ENCODE results near the gene TTC5.

The TTC5 gene

GRCh38 chr14:20329355-20329754, 23.6 kb upstream of the TTC5 start:
- Histone ChIP-seq H3K36me3 (ENCODE audit: control insufficient read depth, insufficient read depth, low read length) (no peaks in the 10 kb centered on the region), H3K27ac (no peak overlapping the region), H3K4me1 (peaks cover 5% of the 10 kb centered on the region), H3K27me3 (ENCODE audit: control insufficient read depth, insufficient read depth, low read length) (no peaks in the 10 kb centered on the region), H3K9me3 (ENCODE audit: control insufficient read depth, low read length) (no peaks in the 10 kb centered on the region), H3K9ac (no peak overlapping the region), H3K79me2 (no peaks in the 10 kb centered on the region), H2AFZ (no peak overlapping the region), H3K4me3 (ENCODE audit: low read depth, low read length) (no peak overlapping the region), H3K4me2 (ENCODE audit: low read length) (no peak overlapping the region)
- TF ChIP-seq CTCF (IDR thresholded peaks at IDR 0.05), result no peak

GRCh38 chr14:20328705-20329104, 23.0 kb upstream of the TTC5 start:
- Histone ChIP-seq H3K9ac (no peak overlapping the region), H3K36me3 (ENCODE audit: control insufficient read depth, insufficient read depth, low read length) (no peaks in the 10 kb centered on the region)

GRCh38 chr14:20327005-20327869, 21.5 kb upstream of the TTC5 start:
- Histone ChIP-seq H3K9me3 (ENCODE audit: control insufficient read depth, low read length) (no peaks in the 10 kb centered on the region), H3K4me3 (ENCODE audit: low read depth, low read length) (no peak overlapping the region), H3K27ac (no peak overlapping the region), H2AFZ (peak overlapping the region; percentile 56), H3K79me2 (peaks cover 2% of the 10 kb centered on the region), H3K4me1 (peaks cover 5% of the 10 kb centered on the region), H3K4me2 (ENCODE audit: low read length) (no peak overlapping the region), H3K9ac (no peak overlapping the region), H3K27me3 (ENCODE audit: control insufficient read depth, insufficient read depth, low read length) (no peaks in the 10 kb centered on the region), H3K36me3 (ENCODE audit: control insufficient read depth, insufficient read depth, low read length) (no peaks in the 10 kb centered on the region)
- TF ChIP-seq CTCF (IDR thresholded peaks at IDR 0.05), result peak; percentile 86

More at GRCh38 chr14:20328705-20329104, 23.0 kb upstream of the TTC5 start:
- no peak for TF ChIP-seq CTCF (IDR thresholded peaks at IDR 0.05)
- no peak overlapping the region for H2AFZ ChIP-seq
- H3K79me2 ChIP-seq, result no peaks in the 10 kb centered on the region
- no peak overlapping the region for H3K4me2 ChIP-seq (ENCODE audit: low read length)
- no peaks in the 10 kb centered on the region for H3K27me3 ChIP-seq (ENCODE audit: control insufficient read depth, insufficient read depth, low read length)
- no peaks in the 10 kb centered on the region for H3K9me3 ChIP-seq (ENCODE audit: control insufficient read depth, low read length)
- no peak overlapping the region for H3K4me3 ChIP-seq (ENCODE audit: low read depth, low read length)
- H3K4me1 ChIP-seq, result peaks cover 5% of the 10 kb centered on the region
- no peak overlapping the region for H3K27ac ChIP-seq

- Histone ChIP-seq H3K79me2 (no peaks in the 10 kb centered on the region), H3K4me1 (no peaks in the 10 kb centered on the region), H3K9ac (no peak overlapping the region), H3K4me2 (ENCODE audit: low read length) (no peak overlapping the region), H3K36me3 (ENCODE audit: control insufficient read depth, insufficient read depth, low read length) (no peaks in the 10 kb centered on the region), H3K27ac (no peak overlapping the region), H3K9me3 (ENCODE audit: control insufficient read depth, low read length) (no peaks in the 10 kb centered on the region), H3K27me3 (ENCODE audit: control insufficient read depth, insufficient read depth, low read length) (no peaks in the 10 kb centered on the region), H3K4me3 (ENCODE audit: low read depth, low read length) (no peak overlapping the region), H2AFZ (no peak overlapping the region)
- no peak for TF ChIP-seq CTCF (IDR thresholded peaks at IDR 0.05)
These were observed 12.0 kb upstream of the TTC5 start for GRCh38 chr14:20317720-20318119.

GRCh38 chr14:20314026-20314425, 8.3 kb upstream of the TTC5 start:
- no peak overlapping the region for H3K9ac ChIP-seq
- H3K9me3 ChIP-seq (ENCODE audit: control insufficient read depth, low read length), result no peaks in the 10 kb centered on the region
- no peak overlapping the region for H3K4me2 ChIP-seq (ENCODE audit: low read length)
- H3K4me1 ChIP-seq, result no peaks in the 10 kb centered on the region
- no peak overlapping the region for H2AFZ ChIP-seq
- H3K27ac ChIP-seq, result no peak overlapping the region
- H3K4me3 ChIP-seq (ENCODE audit: low read depth, low read length), result no peak overlapping the region
- no peak for TF ChIP-seq CTCF (IDR thresholded peaks at IDR 0.05)
- no peaks in the 10 kb centered on the region for H3K27me3 ChIP-seq (ENCODE audit: control insufficient read depth, insufficient read depth, low read length)
- no peaks in the 10 kb centered on the region for H3K36me3 ChIP-seq (ENCODE audit: control insufficient read depth, insufficient read depth, low read length)
- H3K79me2 ChIP-seq, result no peaks in the 10 kb centered on the region

Measured in parathyroid adenoma (tissue), 2 donors.